ENCODE results near the gene FBXL15.

The FBXL15 gene

DNA sequence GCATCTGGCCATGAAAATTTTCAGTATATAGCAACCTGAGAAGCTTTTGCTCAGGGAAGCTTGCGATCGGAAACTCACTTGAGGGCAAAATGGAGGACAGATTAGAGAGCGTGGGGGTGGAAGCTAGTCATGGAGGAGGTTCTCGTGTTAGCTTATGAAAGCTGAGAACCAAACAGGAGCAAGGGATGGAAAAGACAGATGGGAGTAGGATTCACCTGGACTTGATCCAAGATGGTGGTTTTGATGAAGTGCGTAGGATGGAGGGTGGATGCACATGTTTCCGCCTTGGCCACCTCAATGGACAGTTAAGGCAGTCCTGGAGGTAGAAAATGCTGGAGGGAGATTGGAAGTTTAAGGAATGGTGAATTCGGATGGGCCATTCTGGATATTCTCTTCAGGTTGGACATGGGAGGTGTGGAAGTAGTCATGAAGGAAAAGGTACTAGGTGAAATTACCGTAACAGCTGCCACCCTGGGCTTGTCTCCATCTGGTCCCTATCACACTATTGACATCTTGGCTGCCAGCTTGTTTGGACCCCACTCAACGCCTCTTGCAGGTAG, 37.0 kb downstream of the FBXL15 start:
- H3K4me3 ChIP-seq (replicated peaks; ENCODE audit: low read depth, low read length): no peak overlapping the region
- DNase-seq (ENCODE audit: low read depth): no peak
- TF ChIP-seq, protein P1, sequence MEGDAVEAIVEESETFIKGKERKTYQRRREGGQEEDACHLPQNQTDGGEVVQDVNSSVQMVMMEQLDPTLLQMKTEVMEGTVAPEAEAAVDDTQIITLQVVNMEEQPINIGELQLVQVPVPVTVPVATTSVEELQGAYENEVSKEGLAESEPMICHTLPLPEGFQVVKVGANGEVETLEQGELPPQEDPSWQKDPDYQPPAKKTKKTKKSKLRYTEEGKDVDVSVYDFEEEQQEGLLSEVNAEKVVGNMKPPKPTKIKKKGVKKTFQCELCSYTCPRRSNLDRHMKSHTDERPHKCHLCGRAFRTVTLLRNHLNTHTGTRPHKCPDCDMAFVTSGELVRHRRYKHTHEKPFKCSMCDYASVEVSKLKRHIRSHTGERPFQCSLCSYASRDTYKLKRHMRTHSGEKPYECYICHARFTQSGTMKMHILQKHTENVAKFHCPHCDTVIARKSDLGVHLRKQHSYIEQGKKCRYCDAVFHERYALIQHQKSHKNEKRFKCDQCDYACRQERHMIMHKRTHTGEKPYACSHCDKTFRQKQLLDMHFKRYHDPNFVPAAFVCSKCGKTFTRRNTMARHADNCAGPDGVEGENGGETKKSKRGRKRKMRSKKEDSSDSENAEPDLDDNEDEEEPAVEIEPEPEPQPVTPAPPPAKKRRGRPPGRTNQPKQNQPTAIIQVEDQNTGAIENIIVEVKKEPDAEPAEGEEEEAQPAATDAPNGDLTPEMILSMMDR (IDR thresholded peaks at IDR 0.05; ENCODE audit: low read length, missing control alignments): no peak

DNA sequence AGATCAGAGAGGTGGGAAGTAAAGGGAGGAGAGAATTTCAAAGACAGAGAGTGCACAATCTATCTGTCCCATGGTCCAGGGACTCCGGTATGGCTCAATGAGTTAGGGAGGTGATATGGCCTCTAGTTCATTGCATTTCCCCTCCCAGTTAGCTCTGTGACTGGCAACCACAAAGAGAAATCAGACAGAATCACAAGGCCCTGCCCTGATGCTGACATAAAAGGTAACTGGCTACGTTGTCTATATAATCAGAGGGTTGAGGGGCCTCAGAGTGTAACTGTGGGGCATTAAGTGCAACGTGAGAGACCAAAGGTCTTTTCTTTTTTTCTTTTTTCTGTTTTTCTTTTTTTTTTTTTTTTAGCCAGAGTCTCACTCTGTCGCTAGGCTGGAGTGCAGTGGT, 38.0 kb downstream of the FBXL15 start:
- no peak overlapping the region for H3K4me3 ChIP-seq (replicated peaks; ENCODE audit: low read depth, low read length)
- DNase-seq (ENCODE audit: low read depth): no peak
- TF ChIP-seq, protein P1 (IDR thresholded peaks at IDR 0.05; ENCODE audit: low read length, missing control alignments): no peak

DNA sequence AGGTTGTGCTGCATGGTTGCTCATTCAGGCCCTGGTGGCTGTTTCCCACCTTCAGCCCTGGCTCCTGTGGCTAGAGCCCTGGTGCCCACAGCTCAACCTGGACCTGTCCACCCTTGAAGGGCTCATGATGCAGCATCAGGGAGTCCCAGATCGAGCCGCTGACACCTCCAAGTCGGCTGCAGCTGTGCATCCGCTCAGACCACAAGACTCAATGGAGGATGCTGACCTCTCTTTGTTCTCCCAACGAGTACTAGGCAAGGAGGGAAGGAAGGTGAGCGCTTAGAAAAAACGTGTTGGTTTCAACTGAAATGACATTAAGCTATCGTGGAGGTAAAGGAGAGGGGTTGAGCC, 40.2 kb downstream of the FBXL15 start:
- no peak for DNase-seq (ENCODE audit: low read depth)
- TF ChIP-seq, protein P1 (IDR thresholded peaks at IDR 0.05; ENCODE audit: low read length, missing control alignments): no peak
- H3K4me3 ChIP-seq (replicated peaks; ENCODE audit: low read depth, low read length): peak overlapping the region; percentile 59

DNA sequence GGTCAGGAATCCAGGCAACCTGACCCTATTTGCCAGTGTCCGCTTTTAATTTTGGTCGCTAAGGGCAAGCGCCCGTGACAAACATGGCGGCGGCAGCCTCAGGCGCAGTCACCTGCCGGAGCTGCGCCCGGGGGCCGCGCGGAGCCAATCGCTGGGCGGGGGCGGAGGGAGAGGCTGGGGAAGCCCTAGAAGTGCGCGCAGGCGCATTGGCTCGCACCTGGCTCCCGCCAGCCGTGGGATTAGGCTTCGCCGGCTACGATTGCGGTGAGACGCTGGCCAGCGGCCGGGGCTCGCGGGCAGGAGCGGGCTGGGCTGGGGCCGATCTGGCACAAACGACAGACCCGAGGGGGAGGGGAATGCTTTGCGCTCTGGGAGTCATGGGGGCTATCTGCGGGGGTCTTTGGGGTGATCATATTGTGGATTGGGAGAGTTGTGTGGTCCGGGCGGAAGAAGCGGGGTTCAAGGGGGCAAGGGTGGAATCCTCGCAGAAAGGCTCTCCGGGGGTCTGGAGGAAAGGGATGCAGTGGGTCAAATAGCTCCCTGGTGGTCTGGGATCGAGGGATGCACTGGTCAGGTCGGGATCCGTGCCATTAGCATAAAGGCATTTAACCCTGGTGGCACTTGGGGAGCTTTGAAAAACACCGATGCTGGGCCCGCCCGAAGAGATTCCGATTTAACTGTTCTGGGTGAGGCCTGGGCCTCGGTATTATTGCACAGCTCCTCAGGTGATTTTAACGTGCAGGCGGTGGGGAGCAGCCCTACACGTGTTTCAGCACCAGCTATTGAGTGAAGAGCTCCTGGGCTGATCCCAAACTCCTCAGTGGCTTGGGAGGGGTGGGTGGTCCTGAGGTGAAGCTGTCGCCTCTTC, 40.8 kb downstream of the FBXL15 start:
- TF ChIP-seq, protein P1 (IDR thresholded peaks at IDR 0.05; ENCODE audit: low read length, missing control alignments): no peak
- DNase-seq (ENCODE audit: low read depth): peak; percentile 84
- peak overlapping the region; percentile 59 for H3K4me3 ChIP-seq (replicated peaks; ENCODE audit: low read depth, low read length)

DNA sequence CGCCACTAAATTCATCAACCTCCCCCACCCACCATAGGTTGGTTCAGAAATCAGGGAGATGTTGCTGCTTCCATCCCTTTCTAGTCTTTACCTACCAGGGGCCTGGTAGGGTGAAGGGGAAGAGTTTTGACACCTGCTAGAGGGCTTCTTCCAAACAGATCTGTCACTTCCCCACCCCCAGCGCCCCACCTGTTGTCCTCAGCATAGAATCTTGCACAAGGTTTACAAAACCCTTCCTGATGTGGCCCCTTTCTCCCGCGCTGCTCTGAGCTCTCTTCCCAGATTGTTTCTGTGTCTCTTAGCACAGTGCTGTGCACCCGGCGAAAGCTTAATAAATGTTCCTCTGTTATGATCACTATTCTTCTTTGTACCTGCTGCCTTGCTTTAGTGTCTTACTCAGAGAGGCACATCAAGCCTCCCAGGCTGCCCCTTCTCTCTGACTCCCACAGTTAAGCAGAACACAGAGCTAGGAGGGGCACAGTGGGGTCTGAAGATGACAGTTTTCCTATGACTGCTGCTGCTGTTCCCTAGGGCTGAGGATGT, 41.9 kb downstream of the FBXL15 start:
- TF ChIP-seq, protein P1 (IDR thresholded peaks at IDR 0.05; ENCODE audit: low read length, missing control alignments): no peak
- H3K4me3 ChIP-seq (replicated peaks; ENCODE audit: low read depth, low read length): no peak overlapping the region
- DNase-seq (ENCODE audit: low read depth): no peak

DNA sequence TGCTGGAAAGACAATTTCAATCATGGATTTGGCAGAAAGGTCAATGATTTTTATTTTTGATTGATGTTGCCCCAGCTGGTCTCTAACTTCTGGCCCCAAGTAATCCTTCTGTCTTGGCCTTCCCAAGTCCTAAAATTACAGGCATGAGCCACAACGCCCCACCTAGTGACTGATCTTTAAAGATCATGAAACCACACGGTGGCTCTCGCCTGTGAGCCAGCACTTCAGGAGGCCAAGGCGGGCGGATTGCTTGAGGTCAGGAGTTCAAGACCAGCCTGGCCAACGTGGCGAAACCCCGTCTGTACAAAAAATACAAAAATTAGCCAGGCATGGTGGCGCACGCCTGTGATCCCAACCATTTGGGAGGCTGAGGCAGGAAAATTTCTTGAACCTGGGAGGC, 43.3 kb downstream of the FBXL15 start:
- no peak overlapping the region for H3K4me3 ChIP-seq (replicated peaks; ENCODE audit: low read depth, low read length)
- no peak for DNase-seq (ENCODE audit: low read depth)
- TF ChIP-seq, protein P1 (IDR thresholded peaks at IDR 0.05; ENCODE audit: low read length, missing control alignments): no peak
